Measurements from ENCODE around the gene RSBN1. TPM values are rescaled to one million over a fixed set of nuclear protein-coding genes. Genes with fewer than 3 reads are reported as not detected.

Gene RSBN1
- total and polyA plus RNA-seq, 9 of the 15 experiments (the other 6 are each of a cell fraction or from before 2014, with no cell fraction given): 4.5 to 24.3 (median 13.0) TPM

DNA sequence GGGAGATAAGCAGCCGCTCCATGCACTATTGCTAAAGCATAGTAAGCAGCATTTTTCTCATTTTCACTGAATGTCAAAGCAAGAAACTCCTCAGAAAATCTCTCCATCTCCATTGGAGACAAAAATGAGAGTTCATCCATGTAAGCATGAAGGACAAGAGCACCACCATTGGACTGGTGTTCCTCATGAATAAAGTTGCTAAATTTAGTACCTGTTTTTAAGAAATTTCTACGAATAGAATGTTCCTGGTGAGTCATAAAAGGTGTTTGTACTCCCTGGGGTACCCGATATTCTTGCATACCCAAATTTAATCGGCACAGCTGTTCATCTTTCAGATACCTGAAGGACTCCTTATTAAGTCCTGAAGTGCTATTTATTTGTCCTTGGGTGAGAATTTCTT, 14.8 kb downstream of the RSBN1 start (continued):
- TF ChIP-seq, protein P1, sequence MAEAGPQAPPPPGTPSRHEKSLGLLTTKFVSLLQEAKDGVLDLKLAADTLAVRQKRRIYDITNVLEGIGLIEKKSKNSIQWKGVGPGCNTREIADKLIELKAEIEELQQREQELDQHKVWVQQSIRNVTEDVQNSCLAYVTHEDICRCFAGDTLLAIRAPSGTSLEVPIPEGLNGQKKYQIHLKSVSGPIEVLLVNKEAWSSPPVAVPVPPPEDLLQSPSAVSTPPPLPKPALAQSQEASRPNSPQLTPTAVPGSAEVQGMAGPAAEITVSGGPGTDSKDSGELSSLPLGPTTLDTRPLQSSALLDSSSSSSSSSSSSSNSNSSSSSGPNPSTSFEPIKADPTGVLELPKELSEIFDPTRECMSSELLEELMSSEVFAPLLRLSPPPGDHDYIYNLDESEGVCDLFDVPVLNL (CRISPR knock-in tag; IDR thresholded peaks at IDR 0.05; ENCODE audit: low read depth): no peak
- TF ChIP-seq NCOA4 (IDR thresholded peaks at IDR 0.05; ENCODE audit: partially characterized antibody) (no peak), BCOR (IDR thresholded peaks at IDR 0.05) (no peak), NFE2 (IDR thresholded peaks at IDR 0.05; ENCODE audit: low read depth) (no peak)
- TF ChIP-seq, protein P2, sequence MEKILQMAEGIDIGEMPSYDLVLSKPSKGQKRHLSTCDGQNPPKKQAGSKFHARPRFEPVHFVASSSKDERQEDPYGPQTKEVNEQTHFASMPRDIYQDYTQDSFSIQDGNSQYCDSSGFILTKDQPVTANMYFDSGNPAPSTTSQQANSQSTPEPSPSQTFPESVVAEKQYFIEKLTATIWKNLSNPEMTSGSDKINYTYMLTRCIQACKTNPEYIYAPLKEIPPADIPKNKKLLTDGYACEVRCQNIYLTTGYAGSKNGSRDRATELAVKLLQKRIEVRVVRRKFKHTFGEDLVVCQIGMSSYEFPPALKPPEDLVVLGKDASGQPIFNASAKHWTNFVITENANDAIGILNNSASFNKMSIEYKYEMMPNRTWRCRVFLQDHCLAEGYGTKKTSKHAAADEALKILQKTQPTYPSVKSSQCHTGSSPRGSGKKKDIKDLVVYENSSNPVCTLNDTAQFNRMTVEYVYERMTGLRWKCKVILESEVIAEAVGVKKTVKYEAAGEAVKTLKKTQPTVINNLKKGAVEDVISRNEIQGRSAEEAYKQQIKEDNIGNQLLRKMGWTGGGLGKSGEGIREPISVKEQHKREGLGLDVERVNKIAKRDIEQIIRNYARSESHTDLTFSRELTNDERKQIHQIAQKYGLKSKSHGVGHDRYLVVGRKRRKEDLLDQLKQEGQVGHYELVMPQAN (IDR thresholded peaks at IDR 0.05; ENCODE audit: borderline replicate concordance): no peak
- TF ChIP-seq, protein P3, sequence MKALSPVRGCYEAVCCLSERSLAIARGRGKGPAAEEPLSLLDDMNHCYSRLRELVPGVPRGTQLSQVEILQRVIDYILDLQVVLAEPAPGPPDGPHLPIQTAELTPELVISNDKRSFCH (CRISPR knock-in tag; IDR thresholded peaks at IDR 0.05): no peak
- TF ChIP-seq, protein P3 (tag; IDR thresholded peaks at IDR 0.05): no peak
- TF ChIP-seq, protein P4, sequence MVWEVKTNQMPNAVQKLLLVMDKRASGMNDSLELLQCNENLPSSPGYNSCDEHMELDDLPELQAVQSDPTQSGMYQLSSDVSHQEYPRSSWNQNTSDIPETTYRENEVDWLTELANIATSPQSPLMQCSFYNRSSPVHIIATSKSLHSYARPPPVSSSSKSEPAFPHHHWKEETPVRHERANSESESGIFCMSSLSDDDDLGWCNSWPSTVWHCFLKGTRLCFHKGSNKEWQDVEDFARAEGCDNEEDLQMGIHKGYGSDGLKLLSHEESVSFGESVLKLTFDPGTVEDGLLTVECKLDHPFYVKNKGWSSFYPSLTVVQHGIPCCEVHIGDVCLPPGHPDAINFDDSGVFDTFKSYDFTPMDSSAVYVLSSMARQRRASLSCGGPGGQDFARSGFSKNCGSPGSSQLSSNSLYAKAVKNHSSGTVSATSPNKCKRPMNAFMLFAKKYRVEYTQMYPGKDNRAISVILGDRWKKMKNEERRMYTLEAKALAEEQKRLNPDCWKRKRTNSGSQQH (CRISPR knock-in tag; IDR thresholded peaks at IDR 0.05): no peak
